NCI-H2029 (cell line): ENCODE measurements around the gene DAB1.
A peak's percentile ranks its signal among the peaks of the same experiment; 100 is the strongest.

Source experiments
- DNase-seq: peaks from one replicate; lab custom pipeline; 2025; lab: John Stamatoyannopoulos, UW

Gene DAB1

GRCh38 chr1:57218487-57219079, 205.3 kb downstream of the DAB1 start:
- no peak for DNase-seq

GRCh38 chr1:57217905-57218304, 206.0 kb downstream of the DAB1 start:
- no peak for DNase-seq

- DNase-seq, result peak; percentile 43
These were observed 208.8 kb downstream of the DAB1 start for GRCh38 chr1:57214951-57215575.

GRCh38 chr1:57210881-57211280, 213.0 kb downstream of the DAB1 start:
- DNase-seq, result no peak

GRCh38 chr1:57209495-57209894, 214.4 kb downstream of the DAB1 start:
- no peak for DNase-seq

GRCh38 chr1:57208741-57209302, 215.0 kb downstream of the DAB1 start:
- peak; percentile 18 for DNase-seq

- no peak for DNase-seq
These were observed 217.8 kb downstream of the DAB1 start for GRCh38 chr1:57206038-57206437.

- no peak for DNase-seq
These were observed 218.7 kb downstream of the DAB1 start for GRCh38 chr1:57204942-57205787.

GRCh38 chr1:57204091-57204490, 219.8 kb downstream of the DAB1 start:
- no peak for DNase-seq

- no peak for DNase-seq
These were observed 221.6 kb downstream of the DAB1 start for GRCh38 chr1:57202241-57202640.

GRCh38 chr1:57198912-57199311, 224.9 kb downstream of the DAB1 start:
- DNase-seq, result no peak

GRCh38 chr1:57195436-57195941, 228.4 kb downstream of the DAB1 start:
- no peak for DNase-seq

GRCh38 chr1:57192222-57192621, 231.6 kb downstream of the DAB1 start:
- DNase-seq, result no peak

GRCh38 chr1:57190898-57191297, 233.0 kb downstream of the DAB1 start:
- no peak for DNase-seq

- no peak for DNase-seq
These were observed 235.7 kb downstream of the DAB1 start for GRCh38 chr1:57188168-57188567.

- no peak for DNase-seq
These were observed 237.4 kb downstream of the DAB1 start for GRCh38 chr1:57186455-57186854.

GRCh38 chr1:57179001-57179400, 244.9 kb downstream of the DAB1 start:
- no peak for DNase-seq

- DNase-seq, result no peak
These were observed 248.4 kb downstream of the DAB1 start for GRCh38 chr1:57175506-57175905.

GRCh38 chr1:57172040-57172439, 251.8 kb downstream of the DAB1 start:
- DNase-seq, result no peak

- no peak for DNase-seq
These were observed 255.9 kb downstream of the DAB1 start for GRCh38 chr1:57167997-57168396.

- DNase-seq, result no peak
These were observed 258.3 kb downstream of the DAB1 start for GRCh38 chr1:57165546-57165945.

GRCh38 chr1:57164584-57164983, 259.3 kb downstream of the DAB1 start:
- DNase-seq, result no peak

- DNase-seq, result no peak
These were observed 260.1 kb downstream of the DAB1 start for GRCh38 chr1:57163789-57164188.
